ENCODE results near the gene PCDHB3. TPM values are rescaled to one million over a fixed set of nuclear protein-coding genes. Genes with fewer than 3 reads are reported as not detected.

PCDHB3 gene
- total and polyA plus RNA-seq, 2 donors (not counting 3 experiments of a cell fraction or from before 2014, with no cell fraction given): 0.22 TPM; not detected in 1

Other genes starting within 250 kb of the PCDHB3 start
- 0.07 and 0.18 TPM in 2 replicates for gene PCDHA10, start 244.6 kb upstream of the PCDHB3 start, total RNA-seq
- 0.11 and 0.13 TPM in 2 replicates for gene PCDHA10, start 244.6 kb upstream of the PCDHB3 start, polyA plus RNA-seq
- gene PCDHA11, start 231.5 kb upstream of the PCDHB3 start, total RNA-seq: 0.12 TPM in 1 of 2 replicates, not detected in the other
- 0.03 TPM in 1 of 2 replicates, not detected in the other for gene PCDHA11, start 231.5 kb upstream of the PCDHB3 start, polyA plus RNA-seq
- gene PCDHA12, start 225.2 kb upstream of the PCDHB3 start, total RNA-seq: not detected in 2 replicates
- 0.03 TPM in 1 of 2 replicates, not detected in the other for gene PCDHA12, start 225.2 kb upstream of the PCDHB3 start, polyA plus RNA-seq
- gene PCDHA13, start 218.3 kb upstream of the PCDHB3 start, total RNA-seq: not detected in 2 replicates
- gene PCDHA13, start 218.3 kb upstream of the PCDHB3 start, polyA plus RNA-seq: not detected in 2 replicates
- gene PCDHAC1, start 174.2 kb upstream of the PCDHB3 start, total RNA-seq: not detected in 2 replicates
- gene PCDHAC1, start 174.2 kb upstream of the PCDHB3 start, polyA plus RNA-seq: not detected in 2 replicates
- 0.90 and 1.00 TPM in 2 replicates for gene PCDHAC2, start 134.0 kb upstream of the PCDHB3 start, total RNA-seq
- gene PCDHAC2, start 134.0 kb upstream of the PCDHB3 start, polyA plus RNA-seq: 0.97 and 1.2 TPM in 2 replicates
- not detected in 2 replicates for gene PCDHB1, start 49.1 kb upstream of the PCDHB3 start, total RNA-seq
- not detected in 2 replicates for gene PCDHB1, start 49.1 kb upstream of the PCDHB3 start, polyA plus RNA-seq
- 0.23 and 0.58 TPM in 2 replicates for gene PCDHB2, start 5.9 kb upstream of the PCDHB3 start, total RNA-seq
- gene PCDHB2, start 5.9 kb upstream of the PCDHB3 start, polyA plus RNA-seq: 0.40 and 0.57 TPM in 2 replicates
- 0.21 TPM in 1 of 2 replicates, not detected in the other for gene PCDHB4, start 21.3 kb downstream of the PCDHB3 start, total RNA-seq
- 0.10 and 0.11 TPM in 2 replicates for gene PCDHB4, start 21.3 kb downstream of the PCDHB3 start, polyA plus RNA-seq
- gene PCDHB5, start 34.7 kb downstream of the PCDHB3 start, total RNA-seq: 0.27 and 0.28 TPM in 2 replicates
- gene PCDHB5, start 34.7 kb downstream of the PCDHB3 start, polyA plus RNA-seq: 0.49 and 0.80 TPM in 2 replicates
- not detected in 2 replicates for gene PCDHB6, start 49.6 kb downstream of the PCDHB3 start, total RNA-seq
- 0.03 and 0.04 TPM in 2 replicates for gene PCDHB6, start 49.6 kb downstream of the PCDHB3 start, polyA plus RNA-seq
- gene PCDHB7, start 72.2 kb downstream of the PCDHB3 start, total RNA-seq: 0.27 and 0.48 TPM in 2 replicates
- 0.54 and 0.57 TPM in 2 replicates for gene PCDHB7, start 72.2 kb downstream of the PCDHB3 start, polyA plus RNA-seq
- gene PCDHB8, start 77.3 kb downstream of the PCDHB3 start, total RNA-seq: 0.53 TPM in 1 of 2 replicates, not detected in the other
- 0.11 and 0.25 TPM in 2 replicates for gene PCDHB8, start 77.3 kb downstream of the PCDHB3 start, polyA plus RNA-seq
- 0.12 and 0.22 TPM in 2 replicates for gene PCDHB16, start 81.9 kb downstream of the PCDHB3 start, total RNA-seq
- 0.18 and 0.33 TPM in 2 replicates for gene PCDHB16, start 81.9 kb downstream of the PCDHB3 start, polyA plus RNA-seq
- gene PCDHB9, start 86.7 kb downstream of the PCDHB3 start, total RNA-seq: 0.16 and 0.20 TPM in 2 replicates
- gene PCDHB9, start 86.7 kb downstream of the PCDHB3 start, polyA plus RNA-seq: 0.14 and 0.29 TPM in 2 replicates
- 0.62 and 0.81 TPM in 2 replicates for gene PCDHB10, start 91.9 kb downstream of the PCDHB3 start, total RNA-seq
- gene PCDHB10, start 91.9 kb downstream of the PCDHB3 start, polyA plus RNA-seq: 0.51 and 0.68 TPM in 2 replicates
- 0.16 and 0.18 TPM in 2 replicates for gene PCDHB11, start 99.2 kb downstream of the PCDHB3 start, total RNA-seq
- gene PCDHB11, start 99.2 kb downstream of the PCDHB3 start, polyA plus RNA-seq: 0.11 and 0.13 TPM in 2 replicates
- gene PCDHB12, start 108.2 kb downstream of the PCDHB3 start, total RNA-seq: 0.18 and 0.20 TPM in 2 replicates
- 0.36 and 0.41 TPM in 2 replicates for gene PCDHB12, start 108.2 kb downstream of the PCDHB3 start, polyA plus RNA-seq
- 0.65 and 0.77 TPM in 2 replicates for gene PCDHB13, start 113.4 kb downstream of the PCDHB3 start, total RNA-seq
- gene PCDHB13, start 113.4 kb downstream of the PCDHB3 start, polyA plus RNA-seq: 0.57 and 0.64 TPM in 2 replicates
- 0.55 and 1.0 TPM in 2 replicates for gene PCDHB14, start 122.9 kb downstream of the PCDHB3 start, total RNA-seq
- gene PCDHB14, start 122.9 kb downstream of the PCDHB3 start, polyA plus RNA-seq: 0.72 and 0.73 TPM in 2 replicates
- 0.55 and 0.69 TPM in 2 replicates for gene PCDHB15, start 144.9 kb downstream of the PCDHB3 start, total RNA-seq
- 0.51 and 0.55 TPM in 2 replicates for gene PCDHB15, start 144.9 kb downstream of the PCDHB3 start, polyA plus RNA-seq
- gene SLC25A2, start 203.6 kb downstream of the PCDHB3 start, total RNA-seq: 0.39 and 0.46 TPM in 2 replicates
- gene SLC25A2, start 203.6 kb downstream of the PCDHB3 start, polyA plus RNA-seq: not detected in 2 replicates
- 55.0 and 62.0 TPM in 2 replicates for gene TAF7, start 220.3 kb downstream of the PCDHB3 start, total RNA-seq
- 14.2 and 21.8 TPM in 2 replicates for gene TAF7, start 220.3 kb downstream of the PCDHB3 start, polyA plus RNA-seq
- 0.22 and 0.30 TPM in 2 replicates for gene PCDHGA1, start 230.0 kb downstream of the PCDHB3 start, total RNA-seq
- 0.44 and 0.45 TPM in 2 replicates for gene PCDHGA1, start 230.0 kb downstream of the PCDHB3 start, polyA plus RNA-seq
- gene PCDHGA2, start 238.3 kb downstream of the PCDHB3 start, total RNA-seq: 0.58 and 1.2 TPM in 2 replicates
- gene PCDHGA2, start 238.3 kb downstream of the PCDHB3 start, polyA plus RNA-seq: 1.9 and 2.0 TPM in 2 replicates
- gene PCDHGA3, start 243.4 kb downstream of the PCDHB3 start, total RNA-seq: 1.1 and 1.2 TPM in 2 replicates
- gene PCDHGA3, start 243.4 kb downstream of the PCDHB3 start, polyA plus RNA-seq: 0.88 and 1.2 TPM in 2 replicates
- 0.58 and 0.62 TPM in 2 replicates for gene PCDHGB1, start 249.6 kb downstream of the PCDHB3 start, total RNA-seq
- 0.39 and 0.48 TPM in 2 replicates for gene PCDHGB1, start 249.6 kb downstream of the PCDHB3 start, polyA plus RNA-seq

Measured in endothelial cell of umbilical vein (primary cell).